ENCODE results near the gene CACNB4.

- TF ChIP-seq, protein P1, sequence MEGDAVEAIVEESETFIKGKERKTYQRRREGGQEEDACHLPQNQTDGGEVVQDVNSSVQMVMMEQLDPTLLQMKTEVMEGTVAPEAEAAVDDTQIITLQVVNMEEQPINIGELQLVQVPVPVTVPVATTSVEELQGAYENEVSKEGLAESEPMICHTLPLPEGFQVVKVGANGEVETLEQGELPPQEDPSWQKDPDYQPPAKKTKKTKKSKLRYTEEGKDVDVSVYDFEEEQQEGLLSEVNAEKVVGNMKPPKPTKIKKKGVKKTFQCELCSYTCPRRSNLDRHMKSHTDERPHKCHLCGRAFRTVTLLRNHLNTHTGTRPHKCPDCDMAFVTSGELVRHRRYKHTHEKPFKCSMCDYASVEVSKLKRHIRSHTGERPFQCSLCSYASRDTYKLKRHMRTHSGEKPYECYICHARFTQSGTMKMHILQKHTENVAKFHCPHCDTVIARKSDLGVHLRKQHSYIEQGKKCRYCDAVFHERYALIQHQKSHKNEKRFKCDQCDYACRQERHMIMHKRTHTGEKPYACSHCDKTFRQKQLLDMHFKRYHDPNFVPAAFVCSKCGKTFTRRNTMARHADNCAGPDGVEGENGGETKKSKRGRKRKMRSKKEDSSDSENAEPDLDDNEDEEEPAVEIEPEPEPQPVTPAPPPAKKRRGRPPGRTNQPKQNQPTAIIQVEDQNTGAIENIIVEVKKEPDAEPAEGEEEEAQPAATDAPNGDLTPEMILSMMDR (IDR thresholded peaks at IDR 0.05) = no peak
- TF ChIP-seq POLR2A (IDR thresholded peaks at IDR 0.05) = no peak
Measured at GRCh38 chr2:151869291-151869690, 229.6 kb downstream of the CACNB4 start.
